ENCODE measurements around the gene KLF11. TPM values are rescaled to one million over a fixed set of nuclear protein-coding genes. Genes with fewer than 3 reads are reported as not detected.

KLF11 gene
- 1.8 and 2.0 TPM in 2 replicates for total RNA-seq

GRCh38 chr2:10043256-10043905 is at the start of gene KLF11:
KLF11 (plus strand) TSS chr2:10043550; CDS start chr2:10043717, 167 bp downstream.

GRCh38 chr2:10079870-10080535 is 36.7 kb downstream of the KLF11 start, which contains the start of gene CYS1:
CYS1 (minus strand) TSS chr2:10080411; CDS start chr2:10080223, 188 bp downstream.

Other genes with a start within 250 kb of the KLF11 start
- gene TAF1B, start 200.1 kb upstream of the KLF11 start, total RNA-seq, result 9.5 and 23.2 TPM in 2 replicates
- under 0.01 TPM in 1 of 2 replicates, not detected in the other for gene GRHL1, start 91.9 kb upstream of the KLF11 start, total RNA-seq
- gene CYS1, start 36.9 kb downstream of the KLF11 start, total RNA-seq, result 1.2 TPM in 1 of 2 replicates, not detected in the other
- gene RRM2, start 79.2 kb downstream of the KLF11 start, total RNA-seq, result 95.7 and 98.9 TPM in 2 replicates

All from myometrial cell (primary cell).